NCI-H2029 (cell line): ENCODE data around the gene MPZL3.

Experiments
- DNase-seq: peaks from one replicate; lab custom pipeline; 2025; lab: John Stamatoyannopoulos, UW

The MPZL3 gene

DNA sequence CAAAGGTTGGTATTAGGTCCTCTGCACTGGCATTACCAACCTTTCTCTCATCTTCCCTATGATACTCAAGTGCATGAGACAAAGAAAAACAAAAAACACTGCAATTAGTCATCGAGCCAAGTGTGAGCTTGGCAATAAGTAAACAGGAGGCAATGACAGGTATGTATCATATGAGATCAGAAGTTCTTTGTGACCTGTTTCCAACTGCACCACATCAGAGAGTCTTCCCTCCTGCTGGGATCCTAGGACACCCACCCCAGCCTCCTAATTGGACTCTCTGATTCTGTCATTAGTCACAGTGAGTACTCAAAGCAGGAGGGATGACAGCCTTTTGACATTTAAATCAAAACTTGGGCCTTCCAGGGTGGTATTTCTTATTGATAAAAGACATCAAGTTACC is 19.5 kb downstream of the MPZL3 start:
- no peak for DNase-seq

DNA sequence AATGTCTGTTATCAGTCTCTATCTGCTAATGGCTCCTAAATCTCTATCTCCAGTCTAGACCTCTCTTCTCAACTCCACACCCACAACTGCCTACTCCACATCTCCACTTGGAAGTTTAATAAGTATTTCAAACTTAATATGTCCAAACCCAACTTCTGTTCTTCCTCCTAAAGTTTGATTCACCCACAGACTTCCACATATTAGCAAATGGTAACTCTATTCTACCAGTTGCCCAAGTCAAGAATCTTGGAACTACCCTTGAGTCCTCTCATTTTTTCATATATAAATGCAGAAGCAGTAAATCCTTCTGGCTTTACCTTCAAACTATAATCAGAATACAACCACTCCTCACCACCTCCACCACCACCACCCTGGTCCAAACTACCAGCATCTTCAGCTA is 20.7 kb downstream of the MPZL3 start:
- no peak for DNase-seq

DNA sequence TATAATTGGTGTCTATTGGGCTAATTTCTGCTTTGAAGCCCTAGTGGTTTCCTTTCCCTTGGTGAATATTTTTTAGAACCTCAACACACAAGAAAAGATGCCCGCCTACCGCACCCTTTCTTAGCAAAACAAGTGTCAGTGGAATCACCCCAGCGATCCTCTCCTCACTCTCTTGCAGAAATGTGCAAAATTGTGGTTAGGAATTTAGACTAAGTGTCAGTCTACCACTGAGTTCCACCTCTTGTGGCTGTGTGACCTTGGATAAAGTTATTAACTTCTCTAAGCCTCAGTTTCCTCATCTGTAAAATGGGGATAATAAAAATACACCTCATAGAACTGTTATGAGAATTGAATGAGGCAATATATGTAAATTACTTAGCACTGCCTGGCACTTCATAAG is 22.1 kb downstream of the MPZL3 start:
- DNase-seq: no peak

DNA sequence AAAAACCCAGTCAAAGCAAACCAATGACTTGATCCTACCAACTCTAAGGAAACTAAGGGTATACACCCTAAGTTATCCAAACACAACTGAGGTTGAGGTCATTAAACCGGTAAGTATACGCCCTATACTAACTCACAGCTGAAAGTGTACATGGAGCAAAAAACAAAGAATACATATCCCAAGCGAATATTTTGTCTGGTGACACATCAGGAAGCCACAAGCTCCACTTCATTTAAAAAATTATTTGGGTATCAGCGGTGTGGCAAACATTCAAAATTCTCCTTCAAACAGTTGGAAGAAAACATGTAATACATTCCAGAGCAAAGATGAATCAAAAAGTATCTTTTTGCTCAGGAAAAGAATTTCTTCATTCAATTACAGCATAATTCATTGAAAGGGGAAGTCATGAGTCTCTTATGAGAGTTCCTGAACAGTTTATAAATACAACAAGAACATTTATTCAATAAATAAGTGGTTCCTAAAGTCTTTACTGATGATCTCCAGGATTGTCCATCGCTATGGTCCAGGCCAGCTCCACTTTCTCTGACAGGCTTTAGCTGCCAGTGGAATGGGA is 22.8 kb downstream of the MPZL3 start:
- no peak for DNase-seq

DNA sequence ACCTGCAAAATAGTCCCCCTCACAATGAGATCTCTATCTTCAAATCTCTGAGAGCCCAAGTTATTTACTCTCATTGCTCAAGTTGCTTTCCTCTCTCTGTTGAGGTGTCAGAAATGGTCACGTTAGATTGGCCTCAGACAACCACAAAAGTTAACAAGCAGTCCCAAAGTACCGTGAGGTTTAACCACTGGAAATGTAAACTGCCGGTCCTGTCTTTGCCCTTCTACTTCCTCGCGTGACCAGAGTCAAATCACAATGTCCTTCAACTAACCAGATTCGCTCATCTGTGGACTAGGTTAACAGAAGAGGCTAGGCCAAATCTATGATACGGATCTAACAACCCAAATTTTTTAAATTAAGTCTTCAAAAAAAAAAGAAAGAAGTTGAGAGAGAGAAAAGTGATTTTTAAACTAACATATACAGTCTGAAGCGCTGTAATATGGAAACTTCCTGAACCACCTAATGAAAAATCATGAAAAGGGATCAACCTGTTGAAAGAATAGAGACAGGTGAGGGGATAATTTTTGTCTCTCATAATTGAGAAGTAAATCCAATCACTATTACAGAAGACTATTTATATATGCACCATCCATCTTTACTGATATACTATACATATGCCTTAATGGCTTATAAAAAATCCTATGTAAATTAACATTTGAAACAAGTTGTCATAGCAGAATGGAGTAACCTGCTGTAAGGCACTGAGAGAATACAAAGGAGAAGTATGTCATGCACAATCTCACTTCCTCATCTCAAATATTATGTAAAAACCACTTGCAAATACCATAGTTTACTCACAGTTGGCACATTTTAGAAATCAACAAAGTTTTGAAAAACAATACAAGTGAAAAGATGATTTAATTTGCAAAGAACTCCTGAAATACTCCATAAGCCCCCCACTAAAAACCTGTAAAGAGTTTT is 24.0 kb downstream of the MPZL3 start:
- no peak for DNase-seq

DNA sequence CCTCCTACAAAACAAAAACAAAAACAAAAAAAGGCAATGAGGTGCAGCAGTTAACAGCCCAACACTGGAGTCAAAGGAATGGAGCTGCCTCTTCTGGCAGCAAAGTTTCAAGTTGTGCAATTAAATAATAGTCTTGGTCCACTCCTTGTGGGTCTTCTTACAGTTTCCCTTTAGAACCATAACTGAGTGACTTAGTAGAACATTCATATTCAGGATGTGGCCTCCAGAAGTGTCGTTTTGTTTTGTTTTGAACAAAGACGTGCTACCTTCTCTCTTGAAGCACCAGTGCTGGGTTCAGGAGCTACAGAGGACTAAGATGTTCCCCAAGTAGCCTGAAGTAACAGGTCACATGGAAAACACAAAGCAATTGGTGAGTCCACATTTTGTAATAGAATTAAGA is 25.4 kb downstream of the MPZL3 start:
- no peak for DNase-seq

DNA sequence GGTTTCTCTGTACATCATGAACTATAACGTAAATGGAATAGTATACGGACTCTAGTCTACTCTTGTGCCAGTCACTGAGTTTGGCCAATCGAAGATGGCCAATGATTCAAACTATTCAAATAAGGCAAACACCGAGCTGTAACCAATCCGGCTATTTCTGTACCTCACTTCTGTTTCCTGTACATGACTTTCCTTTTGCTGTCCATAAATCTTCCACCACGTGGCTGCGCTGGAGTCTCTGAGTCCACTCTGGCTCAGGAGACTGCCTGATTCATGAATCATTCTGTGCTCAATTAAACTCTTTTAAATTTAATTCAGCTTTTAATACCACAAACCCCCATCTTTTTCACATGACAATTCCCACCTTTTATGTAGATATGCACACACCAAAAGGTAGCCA is 25.9 kb downstream of the MPZL3 start:
- DNase-seq: no peak

DNA sequence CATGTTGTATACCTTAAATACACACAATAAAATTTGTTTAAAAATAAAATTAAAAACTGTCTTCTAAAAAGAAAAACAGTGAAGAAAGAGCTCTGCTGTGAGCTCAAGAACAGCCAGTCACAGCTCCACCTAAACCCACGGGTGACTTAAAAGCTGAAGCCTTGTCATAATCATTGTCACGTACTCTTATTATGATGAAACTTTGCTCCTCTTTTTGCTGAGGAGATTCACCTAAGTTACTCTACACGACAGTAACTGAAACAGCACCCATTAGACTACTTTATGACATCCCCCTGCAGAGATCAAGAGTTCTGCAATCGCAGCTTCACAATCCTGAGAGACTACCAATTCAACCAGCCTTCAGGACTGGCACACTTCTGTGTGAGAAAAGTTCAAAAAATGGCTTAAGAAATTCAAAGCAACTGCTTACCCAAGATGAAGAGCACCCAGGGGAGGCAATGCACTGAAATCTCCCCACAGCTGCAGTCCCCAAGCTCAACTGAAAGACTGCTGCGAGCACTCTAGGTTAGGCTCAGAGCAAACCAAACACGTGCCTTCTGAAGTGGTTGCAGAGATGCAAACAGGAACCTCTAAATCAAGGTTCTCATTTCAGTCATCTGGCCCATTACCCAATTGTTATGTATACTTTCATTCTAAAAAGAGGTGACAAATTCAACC is 27.5 kb downstream of the MPZL3 start, which contains the start of gene JAML:
TSS of gene JAML (minus strand) at position 501 of the 678 bp plus-strand sequence. CDS start 10,145 bp downstream, outside the sequence.
- no peak for DNase-seq

DNA sequence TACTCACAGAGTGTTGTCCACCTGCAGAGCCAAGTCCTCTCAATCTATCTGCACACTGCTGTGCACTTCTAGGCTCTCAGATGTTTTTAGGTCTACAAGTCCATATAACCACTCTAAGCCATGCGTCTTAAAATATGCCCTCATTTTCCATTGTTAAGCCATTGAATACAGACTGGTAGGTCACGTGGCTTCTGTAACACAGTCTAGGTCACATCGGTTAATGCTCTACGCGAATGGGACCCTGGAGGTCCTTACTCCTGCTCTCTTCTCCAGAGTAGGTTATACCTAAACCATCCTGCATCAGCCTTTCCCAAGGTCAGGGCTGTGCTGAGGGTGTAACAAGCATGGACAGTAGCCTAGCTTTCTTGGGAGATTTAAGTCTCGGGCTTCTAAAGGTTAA is 28.2 kb downstream of the MPZL3 start:
- DNase-seq: no peak

DNA sequence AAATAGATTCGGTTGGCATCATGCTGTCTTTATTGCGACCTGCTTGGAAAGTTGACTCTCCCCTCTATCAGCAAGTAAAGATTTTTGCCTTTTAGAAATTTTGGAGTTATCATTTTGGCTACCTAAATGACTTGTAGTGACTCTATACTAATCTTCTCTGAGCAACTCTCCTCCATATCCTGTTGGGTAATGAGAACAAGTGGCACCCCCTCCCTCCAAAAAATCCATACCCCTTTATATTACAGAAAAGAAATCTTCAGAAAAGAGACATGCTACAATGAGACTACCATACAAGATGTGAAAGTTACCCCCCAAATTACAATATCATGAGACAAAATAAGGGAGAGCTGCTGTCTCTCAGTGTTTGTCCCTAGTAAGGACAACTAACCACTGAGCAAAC is 28.6 kb downstream of the MPZL3 start:
- no peak for DNase-seq

DNA sequence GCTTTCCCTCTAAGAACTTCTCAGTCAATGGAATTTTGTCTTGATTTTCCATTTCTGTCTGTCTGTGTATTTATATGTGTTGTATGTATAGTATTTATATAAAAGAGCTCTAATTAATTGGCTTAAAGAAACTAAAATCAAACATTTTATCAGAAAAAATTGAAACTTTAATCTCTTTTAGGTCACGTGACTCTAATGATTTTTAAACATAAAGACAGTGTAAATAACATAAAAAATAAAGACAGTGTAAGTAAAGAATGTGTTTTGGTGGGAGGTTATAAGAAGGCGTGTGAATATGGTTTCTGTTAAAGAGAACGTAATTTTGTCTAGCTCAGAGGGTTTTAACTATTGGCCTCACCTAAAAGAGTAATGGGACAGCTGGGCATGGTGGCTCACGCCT is 29.7 kb downstream of the MPZL3 start:
- DNase-seq: no peak

DNA sequence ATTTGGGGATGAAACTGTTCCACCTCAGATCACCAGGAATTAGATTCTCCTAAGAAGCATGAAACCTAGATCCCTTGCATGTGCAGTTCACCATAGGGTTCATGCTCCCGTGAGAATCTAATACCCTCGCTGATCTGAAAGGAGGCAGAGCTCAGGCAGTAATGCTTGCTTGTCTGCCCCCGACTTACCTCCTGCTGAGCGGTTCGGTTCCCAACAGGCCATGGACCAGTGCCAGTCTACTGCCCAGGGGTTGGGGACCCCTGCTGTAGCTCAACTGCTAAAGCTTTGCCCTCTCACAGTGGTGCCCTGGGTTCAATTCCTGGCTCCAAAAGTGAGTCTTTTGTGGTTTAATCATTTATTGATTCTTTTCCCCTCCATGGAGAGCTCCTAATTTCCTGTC is 30.7 kb downstream of the MPZL3 start:
- DNase-seq: no peak

DNA sequence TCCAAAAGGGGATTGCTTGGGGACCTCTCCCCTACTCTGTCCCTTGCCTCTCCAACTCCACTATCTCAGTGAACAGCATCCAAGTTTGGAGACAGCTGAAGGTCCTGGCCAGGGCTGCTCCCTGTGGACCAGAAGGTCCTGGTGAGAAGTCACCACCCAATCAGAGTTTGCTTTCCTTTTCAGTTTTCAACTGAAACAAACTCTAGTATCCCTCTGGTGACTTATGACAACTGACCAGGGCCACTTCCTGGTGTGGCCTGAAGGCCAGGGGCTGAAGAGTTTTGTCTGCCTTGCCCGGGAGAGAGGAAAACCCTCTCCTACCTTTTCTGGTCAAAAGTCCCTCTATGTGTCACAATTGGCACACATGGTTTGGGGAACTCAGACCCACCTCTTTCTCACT is 32.4 kb downstream of the MPZL3 start:
- DNase-seq: no peak

DNA sequence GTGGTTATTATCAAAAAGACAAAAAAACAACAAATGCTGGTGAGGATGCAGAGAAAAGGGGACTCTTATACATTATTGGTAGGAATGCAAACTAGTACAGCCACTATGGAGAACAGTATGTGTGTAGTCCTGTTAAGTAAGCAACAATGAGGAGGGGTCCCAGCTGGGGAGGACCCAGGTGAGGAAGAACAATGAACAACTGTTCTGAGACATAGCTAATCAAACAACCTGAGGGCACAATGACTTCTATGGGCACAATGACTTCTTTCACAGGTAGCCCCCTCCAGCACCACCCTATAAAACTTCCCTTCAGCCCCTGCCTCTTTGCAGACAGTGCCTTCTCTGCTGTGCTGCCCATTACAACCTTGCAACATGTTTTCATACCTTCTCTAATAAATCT is 32.9 kb downstream of the MPZL3 start:
- no peak for DNase-seq

DNA sequence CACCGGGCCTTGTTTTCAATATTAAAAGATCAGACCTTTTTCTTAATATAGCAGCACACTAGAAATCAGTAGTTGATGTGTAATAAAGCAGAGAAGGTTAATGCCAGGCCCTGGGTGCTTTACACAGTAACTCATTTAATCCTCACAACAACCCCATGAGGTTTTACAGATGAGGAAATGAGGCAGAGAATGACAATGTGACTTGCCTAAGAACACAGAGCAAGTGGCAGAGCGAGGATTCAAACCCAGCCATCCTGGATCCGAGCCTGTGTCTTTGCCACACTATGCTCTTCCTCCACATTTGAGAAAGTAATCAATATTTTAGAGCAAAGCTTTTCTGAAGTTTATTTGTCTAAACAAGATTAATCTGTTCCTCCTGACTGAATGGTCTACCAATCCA is 34.6 kb downstream of the MPZL3 start:
- no peak for DNase-seq

DNA sequence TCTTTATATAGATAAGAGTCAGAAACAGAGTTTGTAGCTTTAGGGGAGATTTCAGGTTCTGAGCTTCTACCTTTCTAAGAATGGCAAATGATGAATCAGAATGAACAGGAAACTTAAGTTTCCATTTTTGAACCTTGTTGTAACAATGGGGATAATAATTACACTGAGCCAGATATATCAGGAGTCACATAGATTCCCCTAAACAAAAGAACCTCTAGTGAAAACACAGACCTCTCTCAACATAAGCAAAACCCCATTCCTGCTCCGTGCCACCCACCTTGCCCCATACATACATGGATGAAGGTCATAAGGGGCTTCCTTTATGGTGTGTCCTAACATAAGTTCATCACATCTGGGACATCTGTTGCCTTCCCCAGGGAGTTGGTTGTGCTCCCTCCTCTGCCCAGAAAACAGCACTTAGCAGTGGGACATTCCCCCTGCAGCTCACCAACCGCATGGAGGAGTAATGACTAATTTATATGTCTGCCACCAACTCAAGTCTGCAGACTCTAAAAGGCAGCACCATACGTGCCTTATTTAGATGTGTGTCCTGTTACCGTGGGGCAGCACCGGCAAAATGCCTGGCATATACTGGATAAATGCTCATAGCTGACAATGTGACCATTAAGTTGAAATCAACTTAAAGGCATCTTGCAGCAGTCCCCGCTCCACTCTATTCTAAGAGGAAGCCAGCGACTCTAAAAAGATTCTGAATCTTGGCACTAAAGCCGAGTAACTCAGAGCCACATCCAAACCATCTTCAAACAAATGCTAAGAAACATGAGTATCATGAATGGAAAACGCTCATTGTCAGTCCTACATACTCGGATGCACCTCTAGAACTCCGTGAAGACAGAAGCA is 35.3 kb downstream of the MPZL3 start:
- no peak for DNase-seq

DNA sequence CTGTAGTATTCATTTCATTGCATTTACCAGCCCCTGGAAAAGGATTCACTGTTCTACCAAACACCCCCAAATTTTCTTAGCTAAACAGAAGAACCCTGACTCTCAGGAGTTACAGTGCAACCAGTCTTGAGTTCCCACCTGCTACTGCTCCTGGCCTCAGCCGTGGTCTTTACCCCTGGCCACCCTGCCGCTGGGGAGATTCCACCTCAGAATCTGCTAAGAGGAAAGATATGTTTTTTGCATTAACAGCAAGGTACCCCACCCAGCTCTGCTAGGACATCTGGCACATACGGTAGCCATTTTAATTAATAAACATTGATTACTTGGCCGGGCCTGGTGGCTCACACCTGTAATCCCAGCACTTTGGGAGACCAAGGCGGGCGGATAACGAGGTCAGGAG is 36.4 kb downstream of the MPZL3 start:
- DNase-seq: no peak

DNA sequence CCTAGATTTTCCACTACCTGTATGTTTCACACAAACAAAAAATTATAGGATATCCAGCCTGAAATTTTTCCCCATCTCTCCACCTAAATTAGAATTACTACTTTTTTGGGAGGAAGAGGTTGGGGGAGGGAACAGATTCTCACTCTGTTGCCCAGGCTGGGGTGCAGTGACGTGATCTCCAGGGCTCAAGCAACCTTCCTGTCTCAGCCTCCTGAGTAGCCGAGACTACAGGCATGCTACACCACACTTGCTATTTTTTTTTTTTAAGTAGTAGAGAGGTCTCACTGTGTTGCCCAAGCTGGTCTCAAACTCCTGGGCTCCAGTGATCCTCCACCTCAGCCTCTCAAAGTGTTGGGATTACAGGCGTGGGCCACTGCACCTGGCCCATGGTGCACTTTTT is 36.9 kb downstream of the MPZL3 start:
- DNase-seq: no peak

DNA sequence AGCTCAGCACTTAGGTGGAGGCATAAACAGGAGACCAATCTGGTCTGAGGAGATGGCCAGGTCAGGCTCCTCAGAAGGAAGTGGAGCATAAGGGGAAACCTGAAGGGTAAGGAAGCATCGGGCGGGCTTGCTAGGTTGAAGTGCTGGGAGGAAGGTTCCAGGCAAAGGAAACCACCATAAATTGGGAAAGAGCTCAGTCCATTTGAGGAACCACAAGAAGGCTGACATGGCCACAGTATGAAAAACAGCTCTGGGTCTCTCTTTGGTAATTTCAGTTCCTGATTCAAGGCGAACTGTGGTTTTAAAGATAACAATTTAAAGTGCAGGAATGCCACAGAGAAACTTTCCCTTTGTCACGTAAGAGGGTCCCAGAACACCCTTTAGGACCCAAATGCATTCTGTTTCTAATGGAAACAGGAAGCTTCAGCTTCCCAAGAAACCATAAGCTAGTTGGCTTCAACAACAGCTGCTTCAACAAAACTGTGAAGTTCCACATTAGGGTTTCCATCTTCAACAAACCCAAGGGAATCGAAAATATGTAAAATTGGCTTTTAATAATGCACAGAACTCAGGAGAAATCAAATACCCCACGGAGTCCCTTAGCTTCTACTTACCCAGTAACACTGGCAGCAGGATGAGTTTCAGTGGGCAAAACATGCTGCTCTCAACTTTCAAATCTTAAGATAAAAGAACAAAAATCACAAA is 37.8 kb downstream of the MPZL3 start:
- DNase-seq: no peak

DNA sequence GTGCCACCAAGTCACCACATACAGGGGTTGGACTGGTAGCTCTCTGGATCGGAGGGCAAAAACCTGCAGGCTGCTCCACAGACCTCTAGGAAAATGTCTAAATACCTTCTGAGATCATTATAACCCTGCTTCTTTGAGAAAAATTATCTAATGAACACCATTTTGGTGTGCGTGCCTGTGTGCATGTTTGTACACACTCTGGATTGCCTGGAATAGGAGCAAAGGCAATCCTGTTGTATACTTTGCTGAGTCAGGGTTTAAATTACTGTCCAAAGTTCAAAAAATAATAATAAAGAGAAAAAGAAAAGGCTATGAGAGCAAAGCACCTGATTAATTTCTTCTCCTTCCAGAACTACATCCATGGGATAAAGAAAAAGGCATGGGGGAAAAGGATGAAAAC is 38.4 kb downstream of the MPZL3 start:
- no peak for DNase-seq

DNA sequence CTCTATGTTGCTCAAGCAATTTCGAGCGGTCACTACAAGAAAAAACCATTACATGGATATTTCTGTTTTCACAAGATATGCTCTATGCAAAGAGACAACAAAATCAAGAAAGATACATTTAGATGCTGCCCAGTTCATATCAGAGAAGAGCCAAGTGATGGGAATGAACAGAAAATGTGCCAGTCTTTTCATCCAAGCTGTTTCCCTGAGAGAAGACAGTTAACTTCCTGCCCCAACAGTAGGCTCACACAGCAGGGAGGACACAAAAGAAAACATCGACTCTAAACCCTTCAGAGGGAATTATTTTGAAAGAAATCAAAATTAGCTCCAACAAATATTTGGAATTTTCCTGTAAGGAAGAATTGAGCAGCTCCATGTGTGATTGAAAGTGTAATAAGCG is 39.0 kb downstream of the MPZL3 start:
- DNase-seq: no peak

DNA sequence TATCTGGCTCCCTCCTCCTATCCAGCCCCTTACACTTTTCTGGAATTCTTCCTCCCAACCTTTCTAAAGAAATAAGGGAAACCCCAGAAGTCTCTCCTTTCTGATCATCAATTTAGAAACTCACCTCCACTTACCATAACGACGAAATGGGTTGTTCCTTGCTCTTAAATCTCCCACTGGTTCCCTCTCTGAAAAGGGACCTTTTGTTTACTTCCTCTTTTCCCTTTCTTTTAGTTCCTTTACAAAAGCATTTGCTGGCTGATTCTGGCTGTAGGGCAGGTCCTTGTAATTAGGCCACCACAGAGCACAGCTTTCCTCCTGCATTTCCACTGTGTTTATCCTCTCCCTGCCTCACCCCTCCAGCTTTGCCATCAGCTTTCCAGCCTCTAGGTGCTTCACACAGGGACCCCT is 39.4 kb downstream of the MPZL3 start:
- DNase-seq: no peak
